Measurements from ENCODE around the gene CRIP2.

- TF ChIP-seq REST (IDR thresholded peaks at IDR 0.05; ENCODE audit: low read depth, low read length) (no peak), EGR1 (IDR thresholded peaks at IDR 0.05; ENCODE audit: borderline replicate concordance in 1 of 2, low read depth in 2 of 2, low read length in 2 of 2) (no peak), FOS (IDR thresholded peaks at IDR 0.05; ENCODE audit: borderline replicate concordance, extremely low read depth, insufficient read length) (no peak), CTCF (IDR thresholded peaks at IDR 0.05 in 2 of 3, conservative IDR thresholded peaks at IDR 0.05 in 1 of 3; ENCODE audit: control insufficient read depth in 2 of 3, extremely low read depth in 1 of 3, insufficient read depth in 1 of 3, low read depth in 3 of 3, low read length in 3 of 3) (no peak), SRF (IDR thresholded peaks at IDR 0.05; ENCODE audit: low read depth in 2 of 2, low read length in 2 of 2) (no peak), ZNF384 (IDR thresholded peaks at IDR 0.05; ENCODE audit: borderline replicate concordance, low read depth, low read length) (no peak), SIN3A (IDR thresholded peaks at IDR 0.05; ENCODE audit: low read depth, low read length) (no peak), RAD21 (IDR thresholded peaks at IDR 0.05; ENCODE audit: insufficient read depth, low read depth, low read length) (no peak), POLR2A (IDR thresholded peaks at IDR 0.05; ENCODE audit: low read depth, low read length) (no peak; the same call in 1 of the 2 replicates), CREB1 (IDR thresholded peaks at IDR 0.05; ENCODE audit: low read depth) (no peak), POLR2AphosphoS5 (IDR thresholded peaks at IDR 0.05; ENCODE audit: low read length) (no peak), ELK1 (IDR thresholded peaks at IDR 0.05; ENCODE audit: low read depth, low read length) (no peak), MEF2B (IDR thresholded peaks at IDR 0.05; ENCODE audit: partially characterized antibody, poor library complexity, severe bottlenecking) (no peak)
These were observed 23.2 kb downstream of the CRIP2 start for GRCh38 chr14:105497671-105498429.
